Thoracic aorta (tissue), 2 donors: Measurements from ENCODE around the gene GNG14. TPM values are rescaled to one million over a fixed set of nuclear protein-coding genes. Genes with fewer than 3 reads are reported as not detected.
"Not testable (repeated sequence)": the region's sequence is repeated elsewhere in the genome, so short reads cannot be mapped to it uniquely, and the experiment has no call there.

ENCODE experiments used
- ATAC-seq: fragments of 150-250 bp; one replicate; pipeline ENCODE4 v1.8.0; 2017; ENCODE audit warnings: low read depth; ENCODE audit not compliant: insufficient number of reproducible peaks, low FRiP score
- DNase-seq: peaks from one replicate; pipeline ENCODE4 v3.0.0-alpha.2; 2020; ENCODE audit warnings: low spot score
- H3K27ac ChIP-seq, 2 donors: fragments of 200-600 bp; sonication (generic); 1 replicate in 1 of 2; 2 replicates in 1 of 2; pipeline ENCODE4 v1.5.1; 2016; ENCODE audit warnings: mild to moderate bottlenecking in 2 of 2, moderate library complexity in 2 of 2
- H3K27me3 ChIP-seq: fragments of 200-600 bp; sonication (generic); replicated peaks from 2 replicates; pipeline ENCODE4 v1.6.0; 2016; ENCODE audit warnings: mild to moderate bottlenecking; ENCODE audit not compliant: insufficient read depth
- H3K36me3 ChIP-seq: fragments of 200-600 bp; sonication (generic); one replicate; pipeline ENCODE4 v1.5.1; 2016
- H3K4me1 ChIP-seq, 2 donors: fragments of 200-600 bp; sonication (generic); 1 replicate in 1 of 2; 2 replicates in 1 of 2; pipeline versions ENCODE4 v1.5.1 to v1.6.0; 2016; ENCODE audit warnings: low read depth in 2 of 2, mild to moderate bottlenecking in 1 of 2; ENCODE audit not compliant: control insufficient read depth in 1 of 2
- H3K4me3 ChIP-seq: fragments of 200-600 bp; sonication (generic); 2 replicates; pipeline ENCODE4 v1.5.1; 2016; ENCODE audit warnings: mild to moderate bottlenecking
- H3K9me3 ChIP-seq: fragments of 200-600 bp; sonication (generic); 2 replicates; pipeline ENCODE4 v1.5.1; 2016
- total RNA-seq, 2 donors: library from RNA; depleted of rRNA; stranded (reverse); fragments of >200 nt; gene quantifications; one replicate each; pipeline versions ENCODE4 v1.1.0 to v1.2.3, GENCODE V29; 2016
- TF ChIP-seq, protein P1 (sequence below): fragments of 200-600 bp; sonication (generic); IDR thresholded peaks from one replicate; pipeline ENCODE4 v1.5.1; 2019; ENCODE audit warnings: antibody characterized with exemption

GNG14 gene
- total RNA-seq, 2 donors from 2014 or later, result not detected

DNA sequence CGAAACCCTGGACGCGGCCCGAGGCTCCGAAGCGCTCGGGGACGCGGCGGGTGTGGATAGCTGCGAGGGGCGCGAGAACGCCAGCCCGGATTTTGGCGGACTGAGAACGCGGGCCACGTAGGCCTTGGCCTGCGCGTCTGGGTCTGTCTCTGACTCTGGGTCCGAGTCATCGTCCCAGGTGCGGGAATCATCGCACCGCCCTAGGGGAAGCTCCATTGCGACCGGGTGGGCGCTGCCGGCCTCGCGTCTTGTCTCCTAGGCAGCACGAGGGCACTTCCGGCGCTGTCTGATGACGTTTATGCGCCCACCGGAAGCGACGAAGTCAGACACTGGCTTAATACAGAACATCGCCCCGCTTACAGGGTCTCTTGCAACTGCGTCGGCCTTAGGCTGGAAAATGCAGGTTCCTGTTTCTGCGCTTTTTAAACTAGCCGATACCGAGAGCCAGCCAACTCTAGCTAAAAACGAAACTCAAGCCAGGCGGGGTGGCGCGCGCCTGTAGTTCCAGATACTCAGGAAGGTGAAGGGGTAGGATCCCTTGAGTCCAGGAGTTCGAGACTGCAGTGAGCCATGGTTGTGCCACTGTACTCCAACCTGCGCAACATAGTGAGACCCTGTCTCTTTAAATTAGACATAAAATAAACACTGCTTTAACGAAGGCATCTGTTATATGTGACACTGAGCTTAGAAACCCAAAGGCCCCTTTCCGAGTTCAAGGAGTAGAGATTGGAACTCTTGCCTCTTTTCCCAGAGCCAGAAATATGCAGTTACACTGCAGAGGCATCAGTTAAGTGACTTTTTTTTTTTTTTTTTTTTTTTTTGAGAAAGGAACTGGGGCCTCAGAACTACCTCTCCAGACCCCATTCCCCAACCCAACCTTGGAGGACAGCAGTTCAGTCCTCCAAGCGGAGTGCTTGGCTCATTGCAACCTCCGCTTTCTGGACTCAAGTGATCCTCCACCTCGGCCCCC lies 8.9 kb downstream of the GNG14 start, which contains the start of gene FBXW9:
Gene FBXW9 (minus strand): TSS at position 266 of the 970 bp plus-strand sequence. CDS start 50 bp downstream, at position 216.
- peak; percentile 69 for ATAC-seq
- peak; percentile 95 for DNase-seq
- Histone ChIP-seq H3K27me3 (no peaks in the 10 kb centered on the region), H3K9me3 (no peaks in the 10 kb centered on the region), H3K4me1 (peaks cover 10 to 18% of the 10 kb centered on the region in 2 donors), H3K4me3 (peak within 1 kb of the TSS; percentile 97), H3K27ac (peak within 1 kb of the TSS; percentile 96 to 97), H3K36me3 (peaks cover 16% of the 10 kb centered on the region)
- TF ChIP-seq, protein P1, sequence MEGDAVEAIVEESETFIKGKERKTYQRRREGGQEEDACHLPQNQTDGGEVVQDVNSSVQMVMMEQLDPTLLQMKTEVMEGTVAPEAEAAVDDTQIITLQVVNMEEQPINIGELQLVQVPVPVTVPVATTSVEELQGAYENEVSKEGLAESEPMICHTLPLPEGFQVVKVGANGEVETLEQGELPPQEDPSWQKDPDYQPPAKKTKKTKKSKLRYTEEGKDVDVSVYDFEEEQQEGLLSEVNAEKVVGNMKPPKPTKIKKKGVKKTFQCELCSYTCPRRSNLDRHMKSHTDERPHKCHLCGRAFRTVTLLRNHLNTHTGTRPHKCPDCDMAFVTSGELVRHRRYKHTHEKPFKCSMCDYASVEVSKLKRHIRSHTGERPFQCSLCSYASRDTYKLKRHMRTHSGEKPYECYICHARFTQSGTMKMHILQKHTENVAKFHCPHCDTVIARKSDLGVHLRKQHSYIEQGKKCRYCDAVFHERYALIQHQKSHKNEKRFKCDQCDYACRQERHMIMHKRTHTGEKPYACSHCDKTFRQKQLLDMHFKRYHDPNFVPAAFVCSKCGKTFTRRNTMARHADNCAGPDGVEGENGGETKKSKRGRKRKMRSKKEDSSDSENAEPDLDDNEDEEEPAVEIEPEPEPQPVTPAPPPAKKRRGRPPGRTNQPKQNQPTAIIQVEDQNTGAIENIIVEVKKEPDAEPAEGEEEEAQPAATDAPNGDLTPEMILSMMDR, result no peak

DNA sequence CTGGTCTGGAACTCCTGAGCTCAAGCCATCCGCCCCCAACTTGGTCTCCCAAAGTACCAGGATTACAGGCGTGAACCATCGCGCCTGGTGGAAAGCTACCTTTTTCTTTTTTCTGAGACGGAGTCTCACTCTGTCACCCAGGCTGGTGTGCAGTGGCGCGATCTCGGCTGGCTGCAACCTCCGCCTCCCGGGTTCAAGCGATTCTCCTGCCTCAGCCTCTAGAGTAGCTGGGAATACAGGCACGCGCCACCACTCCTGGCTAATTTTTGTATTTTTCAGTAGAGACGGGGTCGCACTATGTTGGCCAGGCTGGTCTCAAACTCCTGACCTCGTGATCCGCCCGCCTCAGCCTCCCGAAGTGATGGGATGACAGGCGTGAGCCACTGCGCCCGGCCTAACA lies 9.6 kb downstream of the GNG14 start:
- Histone ChIP-seq H3K36me3 (peaks cover 23% of the 10 kb centered on the region), H3K4me1 (peaks cover 10 to 18% of the 10 kb centered on the region in 2 donors), H3K4me3 (peak overlapping the region; percentile 97)
- DNase-seq, H3K27me3 ChIP-seq, ATAC-seq, H3K27ac ChIP-seq, H3K9me3 ChIP-seq: not testable (repeated sequence)

DNA sequence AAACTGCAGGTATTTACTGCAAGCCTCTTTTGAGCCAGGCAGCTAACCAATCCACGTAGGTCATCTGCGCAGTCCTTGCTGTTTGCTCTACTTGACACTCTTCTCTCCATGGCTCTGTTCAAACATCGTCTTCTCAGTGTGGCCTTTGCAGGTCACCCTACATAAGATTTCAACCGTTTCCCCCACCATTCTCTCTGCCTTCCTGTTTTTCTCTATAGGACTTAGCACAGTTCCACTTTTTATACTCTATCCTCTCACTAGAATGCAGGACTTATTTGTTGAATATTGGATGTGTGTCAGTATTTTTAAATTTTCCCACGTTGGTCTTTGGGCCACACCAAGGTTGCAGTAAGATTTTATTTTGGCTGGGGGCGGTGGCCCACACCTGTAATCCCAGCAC lies 10.3 kb downstream of the GNG14 start:
- Histone ChIP-seq H3K27me3 (no peaks in the 10 kb centered on the region), H3K9me3 (no peaks in the 10 kb centered on the region), H3K4me1 (peaks cover 10 to 18% of the 10 kb centered on the region in 2 donors), H3K4me3 (no peak overlapping the region), H3K36me3 (peaks cover 31% of the 10 kb centered on the region), H3K27ac (no peak overlapping the region)
- DNase-seq (no peak), ATAC-seq (no peak)
- TF ChIP-seq, protein P1, result no peak

DNA sequence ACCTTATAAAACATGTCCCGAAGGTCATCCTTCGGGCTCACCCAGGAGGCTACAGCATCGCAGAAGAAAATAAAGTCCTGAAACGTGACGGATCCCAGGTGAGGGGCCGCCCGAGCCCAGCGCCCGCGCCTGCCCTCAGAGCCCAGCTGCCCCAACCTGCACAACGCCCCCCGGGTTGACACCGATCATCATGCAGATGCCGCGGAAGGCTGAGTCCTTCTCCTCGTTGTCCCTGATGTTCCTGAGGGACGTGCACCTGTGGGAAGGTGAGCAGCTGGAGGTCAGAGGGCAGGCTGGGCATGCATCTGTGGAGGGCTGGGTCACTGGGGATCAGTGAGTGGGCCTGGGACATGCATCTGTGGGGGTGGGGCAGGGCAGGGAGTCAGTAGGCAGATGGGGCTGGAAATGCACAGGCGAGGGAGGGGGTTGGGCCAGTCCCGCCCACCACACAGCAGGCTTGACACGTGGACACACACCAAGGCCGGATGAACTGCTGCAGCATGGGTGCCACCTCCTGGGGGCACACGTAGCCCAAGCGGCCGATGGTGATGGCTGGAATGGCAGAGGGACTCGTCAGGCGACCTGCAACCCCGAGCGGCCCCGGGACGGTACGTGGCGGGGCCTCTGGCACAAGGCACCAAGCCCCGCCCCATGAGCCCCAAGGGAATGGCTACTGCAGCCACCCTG lies 13.9 kb downstream of the GNG14 start:
- Histone ChIP-seq H3K9me3 (no peaks in the 10 kb centered on the region), H3K27ac (no peak overlapping the region), H3K27me3 (no peaks in the 10 kb centered on the region), H3K36me3 (peaks cover 60% of the 10 kb centered on the region), H3K4me3 (no peak overlapping the region), H3K4me1 (peaks cover 3 to 4% of the 10 kb centered on the region in 2 donors)
- TF ChIP-seq, protein P1, result no peak
- ATAC-seq, result no peak
- no peak for DNase-seq

DNA sequence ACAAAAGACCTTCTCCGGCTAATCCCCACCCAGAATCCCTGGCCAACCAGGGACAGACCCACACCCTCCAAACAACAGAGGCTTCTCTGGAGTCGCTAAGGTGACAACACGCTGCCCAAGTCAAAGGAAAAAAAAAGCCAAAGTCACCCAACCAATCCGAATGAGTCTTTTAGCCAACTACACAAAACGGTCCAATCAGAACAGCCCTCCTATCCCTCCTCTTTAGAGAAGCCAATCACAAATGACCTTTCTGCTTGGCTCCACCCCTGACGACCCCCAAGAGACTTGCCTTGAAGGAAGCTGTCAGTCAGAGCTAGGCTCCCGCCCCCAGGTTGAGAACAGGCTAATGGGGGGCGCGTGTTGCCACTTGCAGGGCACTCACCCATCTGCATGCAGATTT lies 15.2 kb downstream of the GNG14 start:
- no peak overlapping the region for H3K27ac ChIP-seq
- H3K9me3 ChIP-seq, result no peaks in the 10 kb centered on the region
- H3K36me3 ChIP-seq, result peaks cover 68% of the 10 kb centered on the region
- no peak for ATAC-seq
- TF ChIP-seq, protein P1, result no peak
- no peaks in the 10 kb centered on the region for H3K4me1 ChIP-seq
- DNase-seq, result no peak
- H3K4me3 ChIP-seq, result no peak overlapping the region
- H3K27me3 ChIP-seq, result no peaks in the 10 kb centered on the region
